GM12891 (cell line): ENCODE results near the gene FAM117B.

Source experiments
- POLR2A ChIP-seq: IDR thresholded peaks from 2 replicates; pipeline ENCODE4 v1.6.1; 2011; ENCODE audit warnings: low read depth, low read length, control low read depth
- TAF1 ChIP-seq: IDR thresholded peaks from 2 replicates; pipeline ENCODE4 v1.6.1; 2011; ENCODE audit warnings: low read depth, low read length, control low read depth

GRCh38 chr2:202818321-202818720, 183.6 kb downstream of the FAM117B start:
- TF ChIP-seq TAF1 (no peak), POLR2A (no peak)
